ENCODE results near the gene MRPS2. TPM values are rescaled to one million over a fixed set of nuclear protein-coding genes. Genes with fewer than 3 reads are reported as not detected.

Gene MRPS2
- total and polyA plus RNA-seq, 2 experiments from 2014 or later: 83.2 to 116 TPM

DNA sequence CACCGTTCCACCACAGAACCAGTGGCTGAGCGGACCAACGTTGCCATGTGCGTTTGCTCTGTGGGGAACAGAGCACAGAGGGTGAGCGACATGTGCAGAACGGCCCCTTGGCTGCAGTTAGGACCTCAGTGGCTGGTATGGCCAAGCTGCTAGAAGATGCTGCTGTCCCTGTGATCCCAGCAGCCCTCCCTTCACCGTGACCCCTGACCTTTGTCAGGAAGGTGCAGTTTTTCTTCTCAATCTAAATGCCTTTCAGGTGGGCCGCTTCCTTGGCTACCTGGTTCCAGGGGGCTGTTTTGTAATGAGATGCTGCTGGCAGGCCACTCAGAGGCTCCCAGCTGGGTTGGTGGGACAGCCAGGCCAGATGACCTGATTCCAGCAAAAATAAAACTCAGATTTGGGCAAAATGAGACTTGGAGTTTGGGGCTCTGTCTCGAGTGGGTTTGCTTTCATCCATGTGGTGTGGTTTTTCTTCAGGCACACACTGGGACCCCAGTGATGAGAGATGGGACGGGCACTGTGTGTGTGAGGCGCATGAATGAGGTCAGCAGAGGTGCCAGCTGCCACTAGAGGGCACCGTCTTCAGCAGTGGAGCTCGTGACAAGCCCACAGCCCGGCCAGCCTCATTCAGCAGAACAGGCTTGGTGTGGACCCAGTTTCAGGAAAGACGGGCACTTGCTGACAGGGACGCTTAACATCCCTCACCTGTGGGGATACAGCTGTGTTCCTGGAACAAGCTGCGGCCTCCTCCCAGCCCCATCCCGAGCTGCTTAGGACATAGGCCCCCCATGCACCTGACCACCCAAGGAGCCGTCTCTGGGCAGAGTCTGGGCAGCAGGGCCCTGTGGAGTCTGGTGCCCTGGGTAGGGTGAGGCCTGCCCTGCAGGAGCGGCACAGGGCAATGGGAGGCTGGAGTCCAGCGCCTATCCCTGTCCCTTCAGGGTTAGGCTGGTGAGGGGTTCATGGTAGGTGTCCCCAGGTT lies 4.1 kb downstream of the MRPS2 start:
- H3K36me3 Mint-ChIP-seq (ENCODE audit: low read depth): peaks cover 39% of the 10 kb centered on the region
- H3K9me3 Mint-ChIP-seq: no peaks in the 10 kb centered on the region; the same call in 2 of the 3 replicates
- no peaks in the 10 kb centered on the region; the same call in 1 of the 2 replicates for H3K4me1 ChIP-seq (ENCODE audit: insufficient read depth)
- H2AFZ ChIP-seq: no peak overlapping the region
- H3K4me3 Mint-ChIP-seq: no peak overlapping the region
- H3K4me1 Mint-ChIP-seq: peaks cover 12% of the 10 kb centered on the region
- H3K4me3 ChIP-seq: no peak overlapping the region
- no peaks in the 10 kb centered on the region for H3K9me2 ChIP-seq (ENCODE audit: insufficient read depth)
- no peaks in the 10 kb centered on the region for H3K27me3 ChIP-seq (ENCODE audit: insufficient read depth)
- no peak overlapping the region for H3K4me2 ChIP-seq
- peaks cover 13% of the 10 kb centered on the region for H3K27me3 Mint-ChIP-seq (ENCODE audit: insufficient read depth, low read depth, poor library complexity)
- TF ChIP-seq, protein P1, sequence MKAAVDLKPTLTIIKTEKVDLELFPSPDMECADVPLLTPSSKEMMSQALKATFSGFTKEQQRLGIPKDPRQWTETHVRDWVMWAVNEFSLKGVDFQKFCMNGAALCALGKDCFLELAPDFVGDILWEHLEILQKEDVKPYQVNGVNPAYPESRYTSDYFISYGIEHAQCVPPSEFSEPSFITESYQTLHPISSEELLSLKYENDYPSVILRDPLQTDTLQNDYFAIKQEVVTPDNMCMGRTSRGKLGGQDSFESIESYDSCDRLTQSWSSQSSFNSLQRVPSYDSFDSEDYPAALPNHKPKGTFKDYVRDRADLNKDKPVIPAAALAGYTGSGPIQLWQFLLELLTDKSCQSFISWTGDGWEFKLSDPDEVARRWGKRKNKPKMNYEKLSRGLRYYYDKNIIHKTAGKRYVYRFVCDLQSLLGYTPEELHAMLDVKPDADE (IDR thresholded peaks at IDR 0.05): no peak
- TF ChIP-seq NANOG (IDR thresholded peaks at IDR 0.05; ENCODE audit: borderline replicate concordance) (no peak), ZNF331 (CRISPR knock-in tag; IDR thresholded peaks at IDR 0.05; ENCODE audit: low read depth) (no peak), ZNF114 (CRISPR knock-in tag; IDR thresholded peaks at IDR 0.05) (no peak), JUNB (IDR thresholded peaks at IDR 0.05; ENCODE audit: unreplicated experiment) (no peak), EZH2phosphoT487 (IDR thresholded peaks at IDR 0.05; ENCODE audit: unreplicated experiment) (no peak), EZH2 (IDR thresholded peaks at IDR 0.05; ENCODE audit: low read depth, unreplicated experiment) (no peak), POLR2AphosphoS5 (IDR thresholded peaks at IDR 0.05; ENCODE audit: low read depth) (peak; percentile 19), CREB1 (CRISPR knock-in tag; IDR thresholded peaks at IDR 0.05; ENCODE audit: low read depth) (peak; percentile 46; the same call in 1 of the 2 replicates), STAT1 (IDR thresholded peaks at IDR 0.05; ENCODE audit: unreplicated experiment) (no peak)
- TF ChIP-seq, protein P2, sequence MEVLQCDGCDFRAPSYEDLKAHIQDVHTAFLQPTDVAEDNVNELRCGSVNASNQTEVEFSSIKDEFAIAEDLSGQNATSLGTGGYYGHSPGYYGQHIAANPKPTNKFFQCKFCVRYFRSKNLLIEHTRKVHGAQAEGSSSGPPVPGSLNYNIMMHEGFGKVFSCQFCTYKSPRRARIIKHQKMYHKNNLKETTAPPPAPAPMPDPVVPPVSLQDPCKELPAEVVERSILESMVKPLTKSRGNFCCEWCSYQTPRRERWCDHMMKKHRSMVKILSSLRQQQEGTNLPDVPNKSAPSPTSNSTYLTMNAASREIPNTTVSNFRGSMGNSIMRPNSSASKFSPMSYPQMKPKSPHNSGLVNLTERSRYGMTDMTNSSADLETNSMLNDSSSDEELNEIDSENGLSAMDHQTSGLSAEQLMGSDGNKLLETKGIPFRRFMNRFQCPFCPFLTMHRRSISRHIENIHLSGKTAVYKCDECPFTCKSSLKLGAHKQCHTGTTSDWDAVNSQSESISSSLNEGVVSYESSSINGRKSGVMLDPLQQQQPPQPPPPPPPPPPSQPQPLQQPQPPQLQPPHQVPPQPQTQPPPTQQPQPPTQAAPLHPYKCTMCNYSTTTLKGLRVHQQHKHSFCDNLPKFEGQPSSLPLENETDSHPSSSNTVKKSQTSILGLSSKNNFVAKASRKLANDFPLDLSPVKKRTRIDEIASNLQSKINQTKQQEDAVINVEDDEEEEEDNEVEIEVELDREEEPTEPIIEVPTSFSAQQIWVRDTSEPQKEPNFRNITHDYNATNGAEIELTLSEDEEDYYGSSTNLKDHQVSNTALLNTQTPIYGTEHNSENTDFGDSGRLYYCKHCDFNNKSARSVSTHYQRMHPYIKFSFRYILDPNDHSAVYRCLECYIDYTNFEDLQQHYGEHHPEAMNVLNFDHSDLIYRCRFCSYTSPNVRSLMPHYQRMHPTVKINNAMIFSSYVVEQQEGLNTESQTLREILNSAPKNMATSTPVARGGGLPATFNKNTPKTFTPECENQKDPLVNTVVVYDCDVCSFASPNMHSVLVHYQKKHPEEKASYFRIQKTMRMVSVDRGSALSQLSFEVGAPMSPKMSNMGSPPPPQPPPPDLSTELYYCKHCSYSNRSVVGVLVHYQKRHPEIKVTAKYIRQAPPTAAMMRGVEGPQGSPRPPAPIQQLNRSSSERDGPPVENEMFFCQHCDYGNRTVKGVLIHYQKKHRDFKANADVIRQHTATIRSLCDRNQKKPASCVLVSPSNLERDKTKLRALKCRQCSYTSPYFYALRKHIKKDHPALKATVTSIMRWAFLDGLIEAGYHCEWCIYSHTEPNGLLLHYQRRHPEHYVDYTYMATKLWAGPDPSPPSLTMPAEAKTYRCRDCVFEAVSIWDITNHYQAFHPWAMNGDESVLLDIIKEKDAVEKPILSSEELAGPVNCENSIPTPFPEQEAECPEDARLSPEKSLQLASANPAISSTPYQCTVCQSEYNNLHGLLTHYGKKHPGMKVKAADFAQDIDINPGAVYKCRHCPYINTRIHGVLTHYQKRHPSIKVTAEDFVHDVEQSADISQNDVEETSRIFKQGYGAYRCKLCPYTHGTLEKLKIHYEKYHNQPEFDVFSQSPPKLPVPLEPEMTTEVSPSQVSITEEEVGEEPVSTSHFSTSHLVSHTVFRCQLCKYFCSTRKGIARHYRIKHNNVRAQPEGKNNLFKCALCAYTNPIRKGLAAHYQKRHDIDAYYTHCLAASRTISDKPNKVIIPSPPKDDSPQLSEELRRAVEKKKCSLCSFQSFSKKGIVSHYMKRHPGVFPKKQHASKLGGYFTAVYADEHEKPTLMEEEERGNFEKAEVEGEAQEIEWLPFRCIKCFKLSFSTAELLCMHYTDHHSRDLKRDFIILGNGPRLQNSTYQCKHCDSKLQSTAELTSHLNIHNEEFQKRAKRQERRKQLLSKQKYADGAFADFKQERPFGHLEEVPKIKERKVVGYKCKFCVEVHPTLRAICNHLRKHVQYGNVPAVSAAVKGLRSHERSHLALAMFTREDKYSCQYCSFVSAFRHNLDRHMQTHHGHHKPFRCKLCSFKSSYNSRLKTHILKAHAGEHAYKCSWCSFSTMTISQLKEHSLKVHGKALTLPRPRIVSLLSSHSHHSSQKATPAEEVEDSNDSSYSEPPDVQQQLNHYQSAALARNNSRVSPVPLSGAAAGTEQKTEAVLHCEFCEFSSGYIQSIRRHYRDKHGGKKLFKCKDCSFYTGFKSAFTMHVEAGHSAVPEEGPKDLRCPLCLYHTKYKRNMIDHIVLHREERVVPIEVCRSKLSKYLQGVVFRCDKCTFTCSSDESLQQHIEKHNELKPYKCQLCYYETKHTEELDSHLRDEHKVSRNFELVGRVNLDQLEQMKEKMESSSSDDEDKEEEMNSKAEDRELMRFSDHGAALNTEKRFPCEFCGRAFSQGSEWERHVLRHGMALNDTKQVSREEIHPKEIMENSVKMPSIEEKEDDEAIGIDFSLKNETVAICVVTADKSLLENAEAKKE (CRISPR knock-in tag; IDR thresholded peaks at IDR 0.05): no peak
- TF ChIP-seq, protein P3, sequence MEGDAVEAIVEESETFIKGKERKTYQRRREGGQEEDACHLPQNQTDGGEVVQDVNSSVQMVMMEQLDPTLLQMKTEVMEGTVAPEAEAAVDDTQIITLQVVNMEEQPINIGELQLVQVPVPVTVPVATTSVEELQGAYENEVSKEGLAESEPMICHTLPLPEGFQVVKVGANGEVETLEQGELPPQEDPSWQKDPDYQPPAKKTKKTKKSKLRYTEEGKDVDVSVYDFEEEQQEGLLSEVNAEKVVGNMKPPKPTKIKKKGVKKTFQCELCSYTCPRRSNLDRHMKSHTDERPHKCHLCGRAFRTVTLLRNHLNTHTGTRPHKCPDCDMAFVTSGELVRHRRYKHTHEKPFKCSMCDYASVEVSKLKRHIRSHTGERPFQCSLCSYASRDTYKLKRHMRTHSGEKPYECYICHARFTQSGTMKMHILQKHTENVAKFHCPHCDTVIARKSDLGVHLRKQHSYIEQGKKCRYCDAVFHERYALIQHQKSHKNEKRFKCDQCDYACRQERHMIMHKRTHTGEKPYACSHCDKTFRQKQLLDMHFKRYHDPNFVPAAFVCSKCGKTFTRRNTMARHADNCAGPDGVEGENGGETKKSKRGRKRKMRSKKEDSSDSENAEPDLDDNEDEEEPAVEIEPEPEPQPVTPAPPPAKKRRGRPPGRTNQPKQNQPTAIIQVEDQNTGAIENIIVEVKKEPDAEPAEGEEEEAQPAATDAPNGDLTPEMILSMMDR (conservative IDR thresholded peaks at IDR 0.05; ENCODE audit: low read depth in 2 of 2): peak; percentile 62 to 84
- TF ChIP-seq, protein P4, sequence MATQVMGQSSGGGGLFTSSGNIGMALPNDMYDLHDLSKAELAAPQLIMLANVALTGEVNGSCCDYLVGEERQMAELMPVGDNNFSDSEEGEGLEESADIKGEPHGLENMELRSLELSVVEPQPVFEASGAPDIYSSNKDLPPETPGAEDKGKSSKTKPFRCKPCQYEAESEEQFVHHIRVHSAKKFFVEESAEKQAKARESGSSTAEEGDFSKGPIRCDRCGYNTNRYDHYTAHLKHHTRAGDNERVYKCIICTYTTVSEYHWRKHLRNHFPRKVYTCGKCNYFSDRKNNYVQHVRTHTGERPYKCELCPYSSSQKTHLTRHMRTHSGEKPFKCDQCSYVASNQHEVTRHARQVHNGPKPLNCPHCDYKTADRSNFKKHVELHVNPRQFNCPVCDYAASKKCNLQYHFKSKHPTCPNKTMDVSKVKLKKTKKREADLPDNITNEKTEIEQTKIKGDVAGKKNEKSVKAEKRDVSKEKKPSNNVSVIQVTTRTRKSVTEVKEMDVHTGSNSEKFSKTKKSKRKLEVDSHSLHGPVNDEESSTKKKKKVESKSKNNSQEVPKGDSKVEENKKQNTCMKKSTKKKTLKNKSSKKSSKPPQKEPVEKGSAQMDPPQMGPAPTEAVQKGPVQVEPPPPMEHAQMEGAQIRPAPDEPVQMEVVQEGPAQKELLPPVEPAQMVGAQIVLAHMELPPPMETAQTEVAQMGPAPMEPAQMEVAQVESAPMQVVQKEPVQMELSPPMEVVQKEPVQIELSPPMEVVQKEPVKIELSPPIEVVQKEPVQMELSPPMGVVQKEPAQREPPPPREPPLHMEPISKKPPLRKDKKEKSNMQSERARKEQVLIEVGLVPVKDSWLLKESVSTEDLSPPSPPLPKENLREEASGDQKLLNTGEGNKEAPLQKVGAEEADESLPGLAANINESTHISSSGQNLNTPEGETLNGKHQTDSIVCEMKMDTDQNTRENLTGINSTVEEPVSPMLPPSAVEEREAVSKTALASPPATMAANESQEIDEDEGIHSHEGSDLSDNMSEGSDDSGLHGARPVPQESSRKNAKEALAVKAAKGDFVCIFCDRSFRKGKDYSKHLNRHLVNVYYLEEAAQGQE (IDR thresholded peaks at IDR 0.05; ENCODE audit: unreplicated experiment): no peak
- H3F3A ChIP-seq (replicated peaks; ENCODE audit: low read depth): no peaks in the 10 kb centered on the region
- ATAC-seq (peak; percentile 23), DNase-seq (ENCODE audit: low spot score) (peak; percentile 82)
- no peak overlapping the region for H3K27ac Mint-ChIP-seq
- peaks cover 9% of the 10 kb centered on the region; the same call in 1 of the 2 replicates for H3K36me3 ChIP-seq (ENCODE audit: insufficient read depth)
- H3K79me2 ChIP-seq (replicated peaks; ENCODE audit: insufficient read depth): peaks cover 19% of the 10 kb centered on the region
- no peak overlapping the region for H3K27ac ChIP-seq (ENCODE audit: low read depth)
- H4K20me1 ChIP-seq (replicated peaks; ENCODE audit: insufficient read depth): no peaks in the 10 kb centered on the region; the same call in 1 of the 2 replicates
